CD4-positive, alpha-beta T cell treated with Interleukin-6 at 100 ng/mL for 8 hours (primary cell): ENCODE results near the gene FBN3.
A peak's percentile ranks its signal among the peaks of the same experiment; 100 is the strongest.

Experiments used
- DNase-seq: peaks from one replicate; pipeline ENCODE4 v3.0.0-alpha.2; 2020; ENCODE audit warnings: mixed read lengths, low spot score

FBN3 gene

GRCh38 chr19:8020681-8021080 is 128.7 kb downstream of the FBN3 start:
- no peak for DNase-seq

GRCh38 chr19:8017808-8018207 is 131.6 kb downstream of the FBN3 start:
- peak; percentile 29 for DNase-seq
